PC-3 (cell line): ENCODE results near the gene SLC33A1.

ENCODE experiments used
- CTCF ChIP-seq: fragments of 300-600 bp; sonication (generic); conservative IDR thresholded peaks from 2 replicates; pipeline ENCODE4 v1.5.1; 2017; ENCODE audit warnings: antibody characterized with exemption, low read depth, mild to moderate bottlenecking, low read length
- EZH2 ChIP-seq: fragments of 300-600 bp; sonication (generic); IDR thresholded peaks from one replicate; pipeline ENCODE4 v1.6.1; 2017; ENCODE audit warnings: antibody characterized with exemption, mild to moderate bottlenecking, low read length; ENCODE audit not compliant: unreplicated experiment
- EZH2phosphoT487 ChIP-seq: fragments of 300-600 bp; sonication (generic); IDR thresholded peaks from 2 replicates; pipeline ENCODE4 v1.6.1; 2018; ENCODE audit warnings: mild to moderate bottlenecking, antibody characterized with exemption, low read length, borderline replicate concordance

DNA sequence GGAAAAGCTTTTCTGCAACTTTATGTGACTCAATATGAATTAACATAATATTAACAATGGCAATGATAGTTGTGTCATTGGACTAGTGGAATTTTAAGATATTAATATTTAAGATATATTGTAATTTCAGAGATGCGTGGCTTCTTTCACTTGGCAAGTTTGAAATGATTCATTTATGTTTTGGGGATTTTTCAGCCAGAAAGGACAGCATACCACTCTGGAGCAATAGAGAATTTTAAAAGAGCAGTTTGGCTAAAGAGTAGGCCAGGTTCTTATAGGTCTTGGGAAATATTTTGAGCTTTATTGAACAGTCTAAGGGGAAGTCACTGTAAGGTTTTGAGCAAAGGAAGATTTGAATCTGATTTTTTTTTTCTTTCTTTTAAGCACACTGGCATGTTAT is 32.7 kb upstream of the SLC33A1 start:
- TF ChIP-seq CTCF (no peak), EZH2 (no peak), EZH2phosphoT487 (no peak)
